Mucosa of stomach (tissue), 1 donor: ENCODE results near the gene MEIG1.
"Not testable (repeated sequence)": the region's sequence is repeated elsewhere in the genome, so short reads cannot be mapped to it uniquely, and the experiment has no call there.

Experiments
- H3K27me3 ChIP-seq: one replicate; pipeline ENCODE4 v1.7.0; 2013; ENCODE audit warnings: mild to moderate bottlenecking, low read length; ENCODE audit not compliant: control insufficient read depth, insufficient read depth
- H3K36me3 ChIP-seq: one replicate; pipeline ENCODE4 v1.7.0; 2013; ENCODE audit warnings: low read length; ENCODE audit not compliant: control insufficient read depth, insufficient read depth
- H3K4me1 ChIP-seq: one replicate; pipeline ENCODE4 v1.7.0; 2013; ENCODE audit warnings: mild to moderate bottlenecking, low read length; ENCODE audit not compliant: control insufficient read depth, insufficient read depth
- H3K4me3 ChIP-seq: one replicate; pipeline ENCODE4 v1.7.0; 2013; ENCODE audit warnings: low read length
- H3K9ac ChIP-seq: one replicate; pipeline ENCODE4 v1.7.0; 2013; ENCODE audit warnings: mild to moderate bottlenecking, low read length, moderate library complexity
- H3K9me3 ChIP-seq: one replicate; pipeline ENCODE4 v1.7.0; 2013; ENCODE audit warnings: mild to moderate bottlenecking, low read length, moderate library complexity; ENCODE audit not compliant: control insufficient read depth
- donor health status: Pancreatic carcinoma.

Gene MEIG1

DNA sequence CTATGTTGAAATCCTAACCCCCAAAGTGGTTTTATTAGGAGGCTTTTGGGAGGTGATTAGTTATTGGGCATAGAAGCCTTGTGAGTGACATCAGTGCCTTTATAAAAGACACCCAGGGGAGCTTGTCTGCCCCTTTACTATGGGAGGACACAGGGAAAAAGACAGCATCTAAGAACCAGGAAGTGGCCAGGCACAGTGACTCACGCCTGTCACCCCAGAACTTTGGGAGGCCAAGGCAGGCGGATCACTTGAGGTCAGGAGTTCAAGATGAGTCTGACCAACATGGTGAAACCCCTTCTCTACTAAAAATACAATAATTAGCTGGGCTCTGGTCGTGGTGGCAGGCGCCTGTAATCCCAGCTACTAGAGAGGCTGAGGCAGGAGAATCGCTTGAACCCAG is 20.2 kb upstream of the MEIG1 start:
- not testable (repeated sequence) for H3K4me3 ChIP-seq, H3K9ac ChIP-seq, H3K4me1 ChIP-seq, H3K9me3 ChIP-seq, H3K36me3 ChIP-seq, H3K27me3 ChIP-seq

DNA sequence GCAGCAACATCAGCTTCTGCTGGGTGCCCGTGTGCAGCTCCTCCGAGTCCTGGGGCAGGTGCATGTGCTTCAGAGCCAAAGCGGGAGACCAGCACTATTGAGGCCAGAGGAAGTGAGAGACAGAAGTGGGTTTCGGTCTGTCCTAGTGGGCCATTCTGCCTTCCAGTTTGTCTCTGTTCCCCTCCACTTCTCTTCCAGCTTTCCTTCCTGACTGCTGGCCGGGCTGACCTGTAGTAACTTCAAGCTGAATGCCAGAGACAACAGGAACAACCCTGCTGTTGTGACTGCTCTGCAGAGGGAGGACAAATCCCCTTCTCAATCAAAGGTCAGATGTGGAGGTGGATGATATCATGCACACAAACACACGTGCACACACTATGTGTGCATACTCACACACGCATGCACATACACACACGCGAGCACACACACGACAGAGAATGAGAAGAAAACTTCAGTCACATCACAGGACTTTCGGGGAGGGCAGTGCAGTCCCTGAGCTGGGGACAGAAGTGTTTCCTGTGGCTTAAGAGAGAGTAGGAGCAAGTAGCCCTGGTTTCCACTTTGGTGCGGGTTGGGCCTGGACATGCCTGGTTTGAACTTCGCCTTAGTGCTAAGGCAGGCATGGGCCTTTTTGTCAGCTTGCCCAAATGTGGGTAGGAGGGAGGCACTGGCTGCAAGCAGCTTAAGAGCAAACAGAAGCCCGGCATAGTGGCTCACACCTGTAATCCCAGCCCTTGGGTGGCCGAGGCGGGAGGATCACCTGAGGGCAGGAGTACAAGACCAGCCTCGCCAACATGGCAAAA is 16.8 kb upstream of the MEIG1 start:
- H3K9ac ChIP-seq, H3K27me3 ChIP-seq, H3K4me3 ChIP-seq, H3K9me3 ChIP-seq, H3K36me3 ChIP-seq, H3K4me1 ChIP-seq: not testable (repeated sequence)

DNA sequence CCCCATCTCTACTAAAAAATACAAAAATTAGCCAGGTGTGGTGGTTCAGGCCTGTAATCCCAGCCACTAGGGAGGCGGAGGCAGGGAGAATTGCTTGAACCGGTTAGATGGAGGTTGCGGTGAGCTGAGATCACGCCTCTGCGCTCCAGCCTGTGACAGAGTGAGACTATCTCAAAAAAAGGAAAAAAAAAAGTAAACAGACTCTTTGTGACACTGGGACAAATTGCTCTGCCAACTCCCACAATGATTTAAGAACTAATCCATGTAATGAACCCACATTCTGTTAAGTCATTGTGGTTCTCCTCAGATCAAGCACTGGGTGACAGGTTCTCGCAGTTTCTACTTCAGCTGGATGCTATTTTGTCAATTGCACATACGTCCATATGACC is 16.2 kb upstream of the MEIG1 start:
- not testable (repeated sequence) for H3K36me3 ChIP-seq, H3K4me1 ChIP-seq, H3K4me3 ChIP-seq, H3K9me3 ChIP-seq, H3K27me3 ChIP-seq, H3K9ac ChIP-seq

DNA sequence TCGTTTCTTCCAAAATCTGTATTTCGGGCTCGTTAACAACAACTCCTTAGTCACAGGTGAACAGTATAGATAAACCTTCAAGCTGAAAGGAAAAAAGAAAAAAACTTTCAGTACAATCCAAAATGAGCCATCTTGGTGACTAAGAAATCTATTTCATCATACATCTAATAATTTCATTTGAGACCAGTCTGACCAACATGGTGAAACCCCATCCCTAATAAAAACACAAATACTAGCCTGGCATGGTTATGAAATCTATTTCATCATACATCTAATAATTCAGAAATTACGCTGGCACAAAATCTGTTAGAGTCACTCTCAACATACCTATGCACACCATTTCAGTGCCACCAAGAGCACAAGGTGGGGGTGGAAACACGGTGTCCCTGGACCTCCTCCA is 14.1 kb upstream of the MEIG1 start:
- Histone ChIP-seq H3K4me1 (no peaks in the 10 kb centered on the region), H3K9ac (no peak overlapping the region), H3K27me3 (no peaks in the 10 kb centered on the region), H3K9me3 (no peaks in the 10 kb centered on the region), H3K36me3 (peaks cover 3% of the 10 kb centered on the region), H3K4me3 (no peak overlapping the region)

DNA sequence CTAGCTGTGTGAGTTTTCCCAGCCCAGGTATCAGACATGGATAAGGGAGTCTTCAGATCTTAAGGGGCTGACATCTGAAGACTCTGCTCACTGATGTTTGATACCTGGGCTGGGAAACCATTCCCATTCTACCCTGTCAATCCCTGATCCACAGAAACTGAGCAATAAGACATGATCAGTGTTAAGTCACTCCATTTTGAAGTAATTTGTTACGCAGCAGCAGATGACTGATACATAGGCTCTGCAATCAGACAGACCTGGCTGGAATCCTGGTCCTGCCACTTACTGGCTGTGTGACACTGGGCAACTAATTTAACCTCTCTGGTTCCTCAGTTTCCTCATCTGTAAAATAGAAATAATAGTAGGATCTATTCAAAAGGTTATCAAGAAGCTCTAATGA is 11.9 kb upstream of the MEIG1 start:
- no peaks in the 10 kb centered on the region for H3K9me3 ChIP-seq
- no peak overlapping the region for H3K4me3 ChIP-seq
- no peaks in the 10 kb centered on the region for H3K4me1 ChIP-seq
- no peak overlapping the region for H3K9ac ChIP-seq
- H3K36me3 ChIP-seq, result peaks cover 3% of the 10 kb centered on the region
- no peaks in the 10 kb centered on the region for H3K27me3 ChIP-seq

DNA sequence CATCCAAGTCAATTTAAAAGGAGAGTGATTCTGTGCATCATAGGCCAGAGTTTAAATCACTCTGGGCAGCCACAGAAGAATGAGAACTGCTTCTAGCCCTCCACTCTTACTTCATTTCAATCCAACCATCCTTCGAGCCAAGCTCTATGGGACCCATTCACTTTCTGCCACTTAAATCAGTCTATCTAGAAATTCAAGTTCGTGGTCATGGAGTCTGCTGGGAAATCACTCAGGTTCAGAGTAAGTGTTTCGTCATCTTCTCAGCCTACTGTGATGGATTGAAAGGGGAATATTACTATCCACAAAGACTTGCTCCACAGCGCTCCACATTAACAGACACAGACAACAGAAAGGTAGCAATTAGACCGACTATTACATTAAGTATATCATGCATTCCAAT is 9.9 kb upstream of the MEIG1 start:
- Histone ChIP-seq H3K9ac (no peak overlapping the region), H3K27me3 (no peaks in the 10 kb centered on the region), H3K4me1 (peaks cover 5% of the 10 kb centered on the region), H3K9me3 (no peaks in the 10 kb centered on the region), H3K36me3 (peaks cover 3% of the 10 kb centered on the region), H3K4me3 (no peak overlapping the region)

DNA sequence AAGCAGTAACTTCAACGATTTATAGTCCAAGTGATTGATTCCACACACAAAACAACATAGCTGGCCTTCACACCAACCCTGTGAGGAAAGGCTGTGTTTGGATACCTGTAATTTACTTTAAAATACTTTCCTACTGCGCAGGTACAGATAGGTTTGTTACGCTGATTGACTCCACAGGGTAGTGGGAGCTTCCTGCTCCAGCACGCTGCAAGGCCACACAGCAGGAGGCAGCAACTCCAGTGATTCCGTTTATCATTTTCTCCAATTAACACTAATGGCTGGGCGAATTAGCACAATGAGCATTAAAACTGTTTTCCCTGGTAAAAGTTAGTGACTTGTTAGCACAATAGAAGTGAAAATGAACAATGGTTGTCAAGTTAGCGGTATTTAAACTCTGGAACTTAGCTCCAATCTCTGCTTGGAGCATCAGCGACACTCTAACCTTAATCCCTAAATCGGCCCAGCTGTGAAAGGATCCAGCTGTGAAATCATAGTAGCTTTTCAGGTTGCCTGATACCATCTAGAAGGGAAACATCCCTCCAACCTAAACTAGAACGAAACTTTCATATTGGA is 6.3 kb upstream of the MEIG1 start:
- Histone ChIP-seq H3K9ac (peak overlapping the region; percentile 66), H3K4me3 (peak overlapping the region; percentile 57), H3K9me3 (no peaks in the 10 kb centered on the region), H3K4me1 (peaks cover 10% of the 10 kb centered on the region), H3K27me3 (no peaks in the 10 kb centered on the region), H3K36me3 (no peaks in the 10 kb centered on the region)

DNA sequence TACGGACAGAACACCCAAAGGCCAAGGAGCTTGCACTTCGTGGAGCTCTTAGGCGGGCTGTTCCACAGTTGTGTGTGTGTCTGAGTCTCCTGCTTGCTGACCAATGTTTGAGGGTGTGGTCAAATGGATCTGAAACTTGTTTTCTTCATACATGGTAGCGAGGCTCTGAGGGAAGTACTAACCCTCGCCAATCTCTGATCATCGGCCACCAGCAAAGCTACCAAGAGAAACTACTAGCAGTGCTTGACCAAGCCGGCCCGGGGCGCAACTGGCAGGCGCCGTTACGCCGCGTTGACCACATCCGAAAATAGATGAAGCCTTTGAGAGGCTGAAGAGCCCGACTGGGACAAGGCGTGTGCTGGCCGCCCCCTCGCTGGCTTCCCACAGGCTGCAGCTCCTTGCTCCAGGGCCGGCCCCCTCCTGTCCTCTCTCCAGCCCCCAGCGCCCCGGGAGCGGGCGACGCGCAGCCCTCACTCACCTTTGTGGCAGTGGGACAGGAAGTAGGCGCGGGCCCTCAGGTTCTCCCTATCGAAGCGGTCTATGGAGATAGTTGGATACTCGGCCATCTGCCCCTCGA is 5.7 kb upstream of the MEIG1 start:
- Histone ChIP-seq H3K9me3 (no peaks in the 10 kb centered on the region), H3K4me1 (peaks cover 10% of the 10 kb centered on the region), H3K27me3 (no peaks in the 10 kb centered on the region), H3K36me3 (no peaks in the 10 kb centered on the region), H3K4me3 (peak overlapping the region; percentile 57), H3K9ac (peak overlapping the region; percentile 66)

DNA sequence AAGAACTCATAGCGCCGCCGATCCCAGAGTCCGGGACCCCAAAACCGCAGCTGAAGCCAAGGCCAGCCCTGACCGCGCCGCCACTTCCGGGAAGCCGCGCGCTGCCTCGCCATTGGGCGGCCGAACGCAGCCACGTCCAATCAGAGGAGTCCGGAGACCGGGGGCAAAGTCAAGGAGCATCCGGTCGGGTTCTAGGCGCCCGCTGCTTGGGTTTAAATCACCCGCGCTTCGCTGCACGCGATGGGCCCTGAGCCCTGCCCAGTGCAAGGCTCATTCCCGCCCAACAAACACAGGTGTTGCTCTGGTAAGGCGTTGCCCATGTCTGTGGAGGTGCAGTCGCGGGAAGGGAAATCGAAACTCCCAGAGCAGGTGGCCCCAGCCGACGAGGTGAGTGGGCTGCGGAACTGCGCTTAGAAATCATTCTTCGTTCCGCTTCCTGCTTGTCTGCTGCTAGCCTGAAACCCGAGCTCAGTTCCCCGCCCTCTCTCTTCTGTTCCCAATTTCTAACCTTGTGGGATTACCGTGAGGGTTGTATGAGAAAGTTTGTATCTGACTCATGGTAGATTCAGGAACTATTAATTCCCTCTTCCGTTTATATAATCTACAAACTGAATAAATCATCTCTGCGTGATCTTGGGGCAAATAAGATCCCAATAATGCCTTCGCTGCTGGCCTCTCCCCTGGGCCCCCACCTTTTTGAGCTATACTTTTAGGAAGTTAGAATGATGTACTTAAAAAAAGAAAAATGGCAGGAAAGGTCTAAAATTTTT is 5.0 kb upstream of the MEIG1 start, which contains the start of gene DCLRE1C:
Gene DCLRE1C (minus strand): TSS at position 96 of the 770 bp plus-strand sequence. CDS start 86 bp downstream, at position 10.
- Histone ChIP-seq H3K36me3 (no peaks in the 10 kb centered on the region), H3K4me3 (peak within 1 kb of the TSS; percentile 57), H3K4me1 (peaks cover 12% of the 10 kb centered on the region), H3K9me3 (no peaks in the 10 kb centered on the region), H3K27me3 (no peaks in the 10 kb centered on the region), H3K9ac (peak within 1 kb of the TSS; percentile 66)

DNA sequence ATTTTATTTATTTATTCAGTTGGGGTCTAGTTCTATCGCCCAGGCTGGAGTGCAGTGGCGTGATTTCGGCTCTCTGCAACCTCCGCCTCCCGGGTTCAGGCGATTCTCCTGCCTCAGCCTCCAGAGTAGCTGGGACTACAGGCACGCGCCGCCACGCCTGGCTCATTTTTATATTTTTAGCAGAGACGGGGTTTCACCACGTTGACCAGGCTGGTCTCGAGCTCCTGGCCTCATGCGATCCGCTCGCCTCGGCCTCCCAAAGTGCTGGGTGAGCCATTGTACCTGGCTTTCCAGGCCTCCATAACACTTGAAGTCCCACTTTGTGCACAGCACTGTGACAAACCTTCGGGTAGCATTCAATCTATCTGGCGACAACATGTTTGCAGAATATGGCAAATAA is 4.3 kb upstream of the MEIG1 start:
- Histone ChIP-seq H3K9ac (peak overlapping the region; percentile 66), H3K27me3 (no peaks in the 10 kb centered on the region), H3K36me3 (no peaks in the 10 kb centered on the region), H3K4me3 (no peak overlapping the region), H3K9me3 (no peaks in the 10 kb centered on the region), H3K4me1 (peaks cover 12% of the 10 kb centered on the region)

DNA sequence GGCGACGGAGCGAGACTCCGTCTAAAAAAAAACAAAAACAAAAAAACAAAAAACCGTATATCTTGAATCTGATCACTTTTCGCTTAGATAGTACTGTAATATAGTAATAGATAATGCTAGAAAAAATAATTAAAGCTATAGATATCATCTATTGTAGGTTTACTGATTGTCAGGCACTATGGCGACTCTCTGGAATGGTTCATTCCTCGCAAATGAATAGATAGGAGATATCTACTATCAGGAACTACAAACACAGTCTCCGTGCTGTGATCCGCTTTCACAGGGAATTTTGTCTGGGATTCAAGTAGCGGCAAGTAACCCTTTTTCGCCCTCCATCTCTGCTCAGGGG is 342 bp upstream of the MEIG1 start:
- no peaks in the 10 kb centered on the region for H3K27me3 ChIP-seq
- H3K4me3 ChIP-seq, result peak overlapping the region; percentile 94
- peaks cover 7% of the 10 kb centered on the region for H3K4me1 ChIP-seq
- peak overlapping the region; percentile 94 for H3K9ac ChIP-seq
- H3K36me3 ChIP-seq, result no peaks in the 10 kb centered on the region
- H3K9me3 ChIP-seq, result no peaks in the 10 kb centered on the region

DNA sequence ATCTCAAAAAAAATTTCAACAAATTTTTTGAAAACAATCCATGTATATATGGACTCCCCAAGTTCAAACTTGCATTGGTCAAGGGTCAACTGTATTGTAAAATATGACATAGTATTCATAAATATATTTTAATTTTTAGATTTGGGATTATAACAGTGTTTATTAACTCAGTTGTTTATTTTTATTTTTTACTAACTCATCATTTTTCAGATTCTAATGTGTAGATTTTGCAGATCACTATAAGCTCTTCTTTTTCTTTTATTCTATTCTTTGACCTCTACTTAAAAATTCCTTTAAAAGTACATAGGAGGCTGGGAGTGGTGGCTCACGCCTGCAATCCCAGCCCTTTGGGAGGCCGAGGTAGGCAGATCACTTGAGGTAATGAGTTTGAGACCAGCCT is 8.7 kb downstream of the MEIG1 start:
- H3K9ac ChIP-seq, result no peak overlapping the region
- no peaks in the 10 kb centered on the region for H3K9me3 ChIP-seq
- no peaks in the 10 kb centered on the region for H3K27me3 ChIP-seq
- H3K4me1 ChIP-seq, result no peaks in the 10 kb centered on the region
- no peak overlapping the region for H3K4me3 ChIP-seq
- H3K36me3 ChIP-seq, result no peaks in the 10 kb centered on the region
